Effector CD8-positive, alpha-beta T cell (primary cell): ENCODE results near the gene EDNRB.
"Not testable (repeated sequence)": the region's sequence is repeated elsewhere in the genome, so short reads cannot be mapped to it uniquely, and the experiment has no call there.

ENCODE experiments used
- DNase-seq: peaks from one replicate; lab custom pipeline; 2025; lab: John Stamatoyannopoulos, UW
- total RNA-seq, 4 experiments: gene quantifications; one replicate each; lab custom pipeline; 2026; lab: John Stamatoyannopoulos, UW

The EDNRB gene
- 0 to 0.91 (median 0) reads per million in 4 experiments for total RNA-seq

- DNase-seq: no peak
Measured at GRCh38 chr13:77918391-77919245, at the start of gene EDNRB. TSS of gene EDNRB (minus strand) at chr13:77918831. CDS start at chr13:77918573, 258 bp downstream.

DNA sequence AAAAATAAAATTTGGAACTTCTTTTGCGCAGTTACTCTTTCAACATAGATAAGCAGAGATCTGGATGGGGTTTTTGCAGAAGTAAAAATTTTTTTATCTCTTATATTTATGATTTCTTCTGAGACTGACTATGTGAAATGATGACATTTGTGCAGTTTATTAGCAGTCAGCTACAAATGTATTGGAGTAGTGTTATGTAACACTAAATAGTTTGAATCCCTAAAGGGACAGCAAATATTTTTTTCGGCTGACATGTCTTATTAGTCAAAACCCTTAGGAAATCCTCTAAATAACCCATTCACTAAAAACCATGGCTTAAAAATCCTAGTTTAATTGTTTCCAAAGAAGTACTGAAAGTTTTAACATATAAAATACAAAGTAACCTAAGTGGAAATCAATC is 48.0 kb upstream of the EDNRB start:
- DNase-seq: no peak

- no peak for DNase-seq
Measured at GRCh38 chr13:77952737-77953136, 34.1 kb upstream of the EDNRB start.

DNA sequence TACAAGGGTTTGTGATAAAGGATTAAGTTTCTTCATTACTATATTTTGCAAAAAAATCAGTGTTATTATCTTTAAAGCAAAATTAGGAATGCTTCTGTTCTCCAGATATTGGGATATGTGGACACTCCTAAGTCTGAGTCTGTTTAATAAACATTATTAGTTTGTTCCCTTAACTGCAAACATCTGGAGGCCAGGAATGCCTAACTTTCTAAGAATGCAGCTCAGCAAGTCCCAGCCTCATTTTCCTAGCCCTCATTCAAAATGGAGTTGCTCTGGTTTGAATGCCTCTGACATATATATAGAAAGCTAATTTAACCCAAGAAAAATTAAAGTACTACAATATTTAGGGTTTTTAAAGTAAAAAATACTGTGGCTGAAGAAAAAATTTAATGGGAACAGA is 33.6 kb upstream of the EDNRB start:
- DNase-seq: no peak

DNA sequence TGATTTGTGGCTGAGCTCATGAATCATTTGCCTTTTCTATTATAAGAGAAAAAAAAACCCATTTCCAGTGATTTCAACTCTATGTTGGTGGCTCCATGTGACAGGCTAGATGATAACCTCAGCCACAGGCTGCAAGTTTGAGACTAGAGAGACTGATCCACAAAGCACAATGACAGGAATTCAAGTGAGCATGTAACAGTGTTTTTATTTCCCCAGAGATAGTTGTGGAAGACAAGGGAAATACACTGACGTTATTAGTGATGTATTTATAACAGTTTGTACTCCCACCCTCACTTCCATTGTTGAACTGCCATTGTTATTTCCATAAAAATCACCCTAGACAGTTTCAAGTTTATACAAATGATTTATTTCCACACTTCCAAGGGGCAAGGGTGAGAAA is 27.9 kb upstream of the EDNRB start:
- no peak for DNase-seq

GRCh38 chr13:77935063-77935462 is 16.4 kb upstream of the EDNRB start:
- not testable (repeated sequence) for DNase-seq

GRCh38 chr13:77930430-77930829 is 11.8 kb upstream of the EDNRB start:
- no peak for DNase-seq

DNA sequence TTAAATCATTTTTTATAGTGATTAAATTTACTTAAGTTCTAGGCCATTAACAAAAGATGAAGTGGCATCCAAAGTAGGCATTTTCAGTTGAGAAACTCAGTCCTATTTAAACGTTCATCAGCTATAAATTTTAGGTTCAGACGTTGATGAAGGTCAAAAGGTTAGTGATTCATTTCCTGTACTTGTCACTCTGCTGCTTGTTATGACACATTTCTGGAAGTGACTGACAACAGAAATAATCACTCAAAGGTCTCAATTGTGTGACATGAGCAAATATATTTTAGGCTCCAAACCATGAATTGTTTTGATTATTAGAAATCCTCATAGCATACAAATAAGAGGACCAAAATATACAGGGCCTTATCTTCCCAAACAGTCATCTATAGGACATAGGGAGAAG is 10.3 kb upstream of the EDNRB start:
- DNase-seq: no peak

- no peak for DNase-seq
Measured at GRCh38 chr13:77925616-77926015, 7.0 kb upstream of the EDNRB start.

DNA sequence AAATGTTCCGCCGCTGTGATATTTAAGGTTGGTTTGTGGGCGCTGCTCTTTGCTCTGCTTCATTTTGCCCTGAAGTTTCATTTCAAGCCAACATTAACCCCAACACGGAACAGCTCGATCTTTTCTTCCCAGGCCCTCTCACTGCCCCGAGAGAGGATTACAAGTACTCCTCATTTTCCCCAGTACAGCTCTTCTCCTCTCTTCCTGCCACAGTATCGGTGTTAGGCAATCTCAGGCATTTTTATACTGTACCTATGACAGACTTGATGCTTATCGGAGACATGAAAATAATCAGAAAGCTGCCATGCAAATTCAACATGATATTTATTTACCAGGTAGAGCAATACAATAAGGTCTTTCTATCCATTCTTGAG is 1.3 kb upstream of the EDNRB start:
- no peak for DNase-seq

GRCh38 chr13:77919246-77919920 is 752 bp upstream of the EDNRB start:
- DNase-seq: no peak

GRCh38 chr13:77916488-77916887 is 2.1 kb downstream of the EDNRB start:
- no peak for DNase-seq

- DNase-seq: no peak
Measured at GRCh38 chr13:77915686-77916085, 2.9 kb downstream of the EDNRB start.

GRCh38 chr13:77913003-77913402 is 5.6 kb downstream of the EDNRB start:
- no peak for DNase-seq

DNA sequence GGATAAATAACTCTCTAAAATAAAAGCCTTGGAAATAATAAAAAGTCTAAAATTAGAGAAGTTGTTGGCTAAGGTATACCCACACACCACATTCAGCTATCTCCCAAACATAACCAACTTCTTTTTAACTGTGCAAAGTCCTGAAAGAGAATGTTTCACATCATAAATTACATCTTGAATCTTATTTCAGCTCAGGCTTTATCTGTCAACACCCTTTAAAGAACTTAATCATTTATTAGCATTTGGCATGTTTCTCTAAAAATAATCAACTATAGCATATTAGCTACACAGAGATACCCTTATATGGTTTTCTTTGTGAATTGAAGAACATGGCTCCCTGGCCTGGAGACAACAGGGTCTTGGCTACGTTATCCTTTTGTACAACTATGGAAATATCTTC is 6.9 kb downstream of the EDNRB start:
- DNase-seq: no peak

GRCh38 chr13:77909827-77910226 is 8.8 kb downstream of the EDNRB start:
- DNase-seq: no peak

DNA sequence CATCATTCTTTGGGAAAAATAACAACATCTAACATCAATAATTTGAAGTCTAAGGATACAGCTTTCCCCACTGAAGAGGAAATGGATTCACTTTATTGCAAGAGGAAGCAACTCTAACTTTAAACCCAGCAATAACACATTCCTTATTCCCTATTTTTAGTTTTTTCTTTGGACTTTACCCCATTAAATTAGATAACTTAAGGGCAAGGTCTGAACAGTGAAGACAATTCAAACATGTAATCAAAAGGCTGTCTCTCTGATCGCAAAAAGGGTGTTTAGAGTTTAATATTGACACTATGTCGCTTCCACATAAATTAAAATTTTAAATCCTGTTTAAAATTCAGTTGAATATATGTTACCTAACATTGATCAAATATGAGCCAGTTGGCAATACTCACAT is 10.1 kb downstream of the EDNRB start:
- DNase-seq: no peak

DNA sequence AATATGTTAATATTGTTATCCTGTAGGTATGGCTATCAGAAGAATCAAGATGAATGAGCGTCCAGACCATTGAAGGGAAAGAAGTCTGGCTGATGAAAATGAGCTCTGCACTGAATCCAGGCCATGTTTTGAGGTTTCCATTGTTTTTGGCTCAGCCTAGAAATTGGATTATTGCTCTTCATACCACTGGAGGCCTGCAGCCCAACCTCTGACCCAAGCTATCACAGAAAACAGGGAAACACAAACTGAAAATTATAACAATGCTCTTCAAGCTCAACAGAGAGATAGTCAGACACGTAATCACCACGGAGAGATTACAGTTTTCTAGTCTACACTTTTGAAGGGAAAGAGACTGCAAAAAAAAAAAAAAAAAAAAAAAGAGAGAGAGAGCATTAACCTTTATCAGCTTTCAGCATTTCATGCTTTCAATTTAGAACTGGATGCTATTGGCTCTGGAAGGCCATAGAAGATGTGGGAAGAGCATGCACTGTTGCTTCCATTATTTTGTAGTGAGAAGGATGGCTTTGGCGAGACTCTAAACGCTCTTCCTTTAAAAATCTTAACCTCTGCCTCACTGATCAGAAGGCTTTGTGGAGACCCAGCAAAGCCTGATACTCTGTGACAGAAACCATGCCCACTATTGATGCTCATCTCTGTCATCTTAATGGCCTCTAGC is 10.8 kb downstream of the EDNRB start:
- no peak for DNase-seq

GRCh38 chr13:77904031-77904430 is 14.6 kb downstream of the EDNRB start:
- no peak for DNase-seq

DNA sequence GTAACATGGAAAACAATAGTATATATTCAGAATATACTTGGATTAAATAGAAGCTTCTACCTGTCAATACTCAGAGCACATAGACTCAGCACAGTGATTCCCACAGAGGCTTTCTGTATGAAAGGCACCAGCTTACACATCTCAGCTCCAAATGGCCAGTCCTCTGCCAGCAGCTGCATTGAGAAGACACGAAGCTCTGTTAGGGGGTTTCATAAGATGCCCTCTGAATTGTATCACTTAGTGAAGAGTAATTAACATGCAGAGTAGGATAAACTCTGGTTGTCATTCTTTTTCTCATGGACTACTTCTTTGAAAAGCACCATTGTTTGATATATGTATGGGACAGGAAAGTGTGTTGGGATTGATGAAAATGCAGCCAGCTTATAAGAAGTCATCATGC is 15.2 kb downstream of the EDNRB start:
- DNase-seq: no peak

DNA sequence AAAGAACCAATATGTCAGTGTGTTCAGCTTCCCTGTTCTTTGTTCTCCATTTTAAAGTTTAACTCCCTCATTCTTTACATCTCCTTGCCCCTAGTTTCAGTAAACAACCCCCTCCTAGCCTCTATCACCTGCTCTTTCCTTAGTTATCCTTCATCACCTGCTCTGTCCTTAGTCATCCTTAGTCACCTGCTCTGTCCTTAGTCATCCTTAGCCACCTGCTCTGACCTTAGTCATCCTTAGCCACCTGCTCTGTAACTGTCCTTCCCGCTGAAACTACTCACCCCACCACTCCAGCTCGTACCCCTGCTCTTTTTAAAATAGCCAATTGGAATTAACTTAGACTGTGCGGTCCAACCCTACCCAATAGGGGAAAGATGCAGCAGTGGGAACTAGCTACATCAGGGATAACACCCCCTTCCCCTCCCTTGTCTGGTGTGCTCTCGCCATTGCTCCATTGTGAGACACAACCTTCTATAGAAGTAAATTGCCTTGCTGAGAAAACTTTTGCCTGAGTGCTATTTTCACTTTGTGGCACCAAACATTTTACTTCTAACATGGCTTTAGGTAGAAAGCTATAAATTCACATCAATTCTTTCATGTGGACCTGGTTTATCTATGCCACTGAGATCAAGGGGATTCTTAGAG is 16.2 kb downstream of the EDNRB start:
- no peak for DNase-seq

GRCh38 chr13:77898097-77898496 is 20.5 kb downstream of the EDNRB start:
- no peak for DNase-seq
